MM.1S (cell line): ENCODE results near the gene FLT4.

Experiments
- DNase-seq: peaks from one replicate; pipeline ENCODE4 v3.0.0-alpha.2; 2015
- H2AFZ ChIP-seq: fragments of 300-600 bp; sonication (generic); 2 replicates; pipeline ENCODE4 v1.6.0; 2016; ENCODE audit warnings: antibody characterized with exemption, low read length
- H3F3A ChIP-seq: fragments of 300-600 bp; sonication (generic); 2 replicates; pipeline ENCODE4 v1.6.1; 2016; ENCODE audit warnings: mild to moderate bottlenecking, antibody characterized with exemption, low read length, moderate library complexity, mixed read lengths; ENCODE audit not compliant: insufficient read depth
- H3K27ac ChIP-seq: fragments of 300-600 bp; sonication (generic); 2 replicates; pipeline ENCODE4 v1.5.1; 2016; ENCODE audit warnings: mild to moderate bottlenecking, low read length
- H3K27me3 ChIP-seq: fragments of 300-600 bp; sonication (generic); replicated peaks from 2 replicates; pipeline ENCODE4 v1.6.0; 2016; ENCODE audit warnings: low read length; ENCODE audit not compliant: insufficient read depth
- H3K36me3 ChIP-seq: fragments of 300-600 bp; sonication (generic); replicated peaks from 2 replicates; pipeline ENCODE4 v1.6.1; 2016; ENCODE audit warnings: mild to moderate bottlenecking, low read length, mixed read lengths; ENCODE audit not compliant: insufficient read depth
- H3K4me1 ChIP-seq: fragments of 300-600 bp; sonication (generic); 2 replicates; pipeline ENCODE4 v1.6.1; 2016; ENCODE audit warnings: low read length, mixed read lengths
- H3K4me2 ChIP-seq: fragments of 300-600 bp; sonication (generic); 2 replicates; pipeline ENCODE4 v1.6.0; 2016; ENCODE audit warnings: low read depth, low read length
- H3K4me3 ChIP-seq: fragments of 300-600 bp; sonication (generic); 2 replicates; pipeline ENCODE4 v1.5.1; 2016; ENCODE audit warnings: low read length, mixed read lengths
- H3K79me2 ChIP-seq: fragments of 300-600 bp; sonication (generic); 2 replicates; pipeline ENCODE4 v1.6.1; 2016; ENCODE audit warnings: mixed run types, low read length, mixed read lengths
- H3K9ac ChIP-seq: fragments of 300-600 bp; sonication (generic); 2 replicates; pipeline ENCODE4 v1.6.1; 2016; ENCODE audit warnings: low read length, mixed read lengths
- H3K9me2 ChIP-seq: fragments of 300-600 bp; sonication (generic); replicated peaks from 2 replicates; pipeline ENCODE4 v1.6.1; 2016; ENCODE audit warnings: mild to moderate bottlenecking, low read length, mixed read lengths; ENCODE audit not compliant: insufficient read depth
- H3K9me3 ChIP-seq: fragments of 300-600 bp; sonication (generic); replicated peaks from 2 replicates; pipeline ENCODE4 v1.6.1; 2016; ENCODE audit warnings: mild to moderate bottlenecking, low read length, mixed read lengths; ENCODE audit not compliant: insufficient read depth
- H4K20me1 ChIP-seq: fragments of 300-600 bp; sonication (generic); 2 replicates; pipeline ENCODE4 v1.6.1; 2016; ENCODE audit warnings: mild to moderate bottlenecking, low read length, moderate library complexity, mixed read lengths; ENCODE audit not compliant: insufficient read depth
- EZH2 ChIP-seq: fragments of 300-600 bp; sonication (generic); optimal IDR thresholded peaks from 2 replicates; pipeline ENCODE3; 2017; ENCODE audit warnings: low read depth, mild to moderate bottlenecking, antibody characterized with exemption, low read length, mixed read lengths
- EZH2phosphoT487 ChIP-seq: fragments of 300-600 bp; sonication (generic); IDR thresholded peaks from 2 replicates; pipeline ENCODE4 v1.6.1; 2018; ENCODE audit warnings: antibody characterized with exemption, low read length
- TF ChIP-seq, protein P1 (sequence below): fragments of 300-600 bp; sonication (generic); IDR thresholded peaks from 2 replicates; pipeline ENCODE4 v1.5.1; 2016; ENCODE audit warnings: antibody characterized with exemption, low read length, mixed read lengths

Gene FLT4

DNA sequence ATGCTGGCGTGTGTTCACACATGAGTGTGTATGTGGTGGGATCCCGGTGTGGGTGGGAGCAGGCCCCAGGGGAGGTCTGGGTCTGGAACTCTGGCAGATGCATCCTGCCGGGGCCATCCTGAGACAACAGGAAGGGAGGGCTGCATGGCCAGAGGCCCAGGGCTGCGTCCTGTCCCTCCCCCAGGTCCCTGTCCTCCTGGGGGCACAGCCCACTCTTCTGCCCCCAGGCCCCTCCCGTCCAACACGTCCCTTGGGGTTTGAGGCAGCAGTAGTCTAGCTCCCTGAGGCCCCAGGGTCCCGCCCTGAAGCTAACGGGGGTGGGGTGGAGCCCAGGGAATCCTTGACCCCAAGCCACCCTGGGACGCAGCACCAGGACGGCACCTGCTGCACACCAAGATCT lies 16.6 kb downstream of the FLT4 start:
- Histone ChIP-seq H4K20me1 (no peaks in the 10 kb centered on the region), H3K27me3 (peaks cover 39% of the 10 kb centered on the region), H2AFZ (no peak overlapping the region), H3K4me3 (no peak overlapping the region), H3K79me2 (no peaks in the 10 kb centered on the region), H3K36me3 (no peaks in the 10 kb centered on the region), H3K27ac (no peak overlapping the region), H3K4me2 (no peak overlapping the region), H3K4me1 (no peaks in the 10 kb centered on the region), H3K9me2 (no peaks in the 10 kb centered on the region), H3F3A (no peaks in the 10 kb centered on the region), H3K9me3 (no peaks in the 10 kb centered on the region), H3K9ac (no peak overlapping the region)
- TF ChIP-seq EZH2 (no peak), EZH2phosphoT487 (no peak)
- TF ChIP-seq, protein P1, sequence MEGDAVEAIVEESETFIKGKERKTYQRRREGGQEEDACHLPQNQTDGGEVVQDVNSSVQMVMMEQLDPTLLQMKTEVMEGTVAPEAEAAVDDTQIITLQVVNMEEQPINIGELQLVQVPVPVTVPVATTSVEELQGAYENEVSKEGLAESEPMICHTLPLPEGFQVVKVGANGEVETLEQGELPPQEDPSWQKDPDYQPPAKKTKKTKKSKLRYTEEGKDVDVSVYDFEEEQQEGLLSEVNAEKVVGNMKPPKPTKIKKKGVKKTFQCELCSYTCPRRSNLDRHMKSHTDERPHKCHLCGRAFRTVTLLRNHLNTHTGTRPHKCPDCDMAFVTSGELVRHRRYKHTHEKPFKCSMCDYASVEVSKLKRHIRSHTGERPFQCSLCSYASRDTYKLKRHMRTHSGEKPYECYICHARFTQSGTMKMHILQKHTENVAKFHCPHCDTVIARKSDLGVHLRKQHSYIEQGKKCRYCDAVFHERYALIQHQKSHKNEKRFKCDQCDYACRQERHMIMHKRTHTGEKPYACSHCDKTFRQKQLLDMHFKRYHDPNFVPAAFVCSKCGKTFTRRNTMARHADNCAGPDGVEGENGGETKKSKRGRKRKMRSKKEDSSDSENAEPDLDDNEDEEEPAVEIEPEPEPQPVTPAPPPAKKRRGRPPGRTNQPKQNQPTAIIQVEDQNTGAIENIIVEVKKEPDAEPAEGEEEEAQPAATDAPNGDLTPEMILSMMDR = no peak
- DNase-seq = no peak

DNA sequence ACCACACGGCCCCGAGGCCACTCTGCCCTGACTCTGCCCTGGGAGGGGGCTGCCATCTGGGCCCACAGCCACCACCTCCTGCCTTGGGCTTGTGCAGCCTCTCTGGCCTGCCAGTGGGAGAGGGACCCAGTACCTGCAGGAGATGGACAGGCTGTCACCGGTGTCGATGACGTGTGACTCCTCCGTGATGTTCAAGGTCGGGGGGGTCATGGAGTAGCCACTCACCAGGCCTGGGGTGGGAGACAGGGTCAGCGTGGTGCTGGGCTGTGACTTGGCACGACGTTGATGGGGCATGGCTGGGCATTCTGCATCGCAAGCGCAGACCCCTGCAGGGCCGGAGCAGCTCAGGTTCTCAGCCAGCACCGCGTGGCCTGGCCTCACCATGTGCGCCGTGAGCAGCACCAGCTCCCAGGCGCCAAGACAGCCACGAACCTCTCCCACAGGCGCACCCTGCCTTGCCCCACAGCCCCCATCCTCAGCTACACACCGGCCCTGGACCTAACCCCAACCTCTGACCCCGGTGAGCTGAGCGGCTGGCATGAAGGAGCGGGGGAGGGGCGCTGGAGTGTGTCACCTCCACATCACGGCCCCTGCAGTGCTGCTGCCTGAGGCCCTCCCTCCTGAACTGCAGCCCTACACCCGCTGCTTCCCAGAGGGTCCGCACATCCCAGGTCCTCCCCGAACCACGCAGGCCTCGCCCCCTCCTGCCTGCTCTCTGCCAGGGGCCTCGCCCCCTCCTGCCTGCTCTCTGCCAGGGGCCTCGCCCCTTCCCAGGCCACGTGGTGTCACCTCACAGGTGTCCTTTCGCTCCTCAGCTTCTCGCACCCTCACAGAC lies 17.6 kb downstream of the FLT4 start:
- H3K9ac ChIP-seq = no peak overlapping the region
- H3K9me3 ChIP-seq = no peaks in the 10 kb centered on the region
- H3K4me1 ChIP-seq = no peaks in the 10 kb centered on the region
- no peak for DNase-seq
- H3K4me2 ChIP-seq = no peak overlapping the region
- no peaks in the 10 kb centered on the region for H3K36me3 ChIP-seq
- H4K20me1 ChIP-seq = no peaks in the 10 kb centered on the region
- H3K27me3 ChIP-seq = peaks cover 43% of the 10 kb centered on the region
- H3K79me2 ChIP-seq = no peaks in the 10 kb centered on the region
- H3K4me3 ChIP-seq = no peak overlapping the region
- TF ChIP-seq EZH2phosphoT487 (no peak), EZH2 (no peak)
- TF ChIP-seq, protein P1 = no peak
- H3F3A ChIP-seq = no peaks in the 10 kb centered on the region
- no peak overlapping the region for H2AFZ ChIP-seq
- no peaks in the 10 kb centered on the region for H3K9me2 ChIP-seq
- no peak overlapping the region for H3K27ac ChIP-seq

DNA sequence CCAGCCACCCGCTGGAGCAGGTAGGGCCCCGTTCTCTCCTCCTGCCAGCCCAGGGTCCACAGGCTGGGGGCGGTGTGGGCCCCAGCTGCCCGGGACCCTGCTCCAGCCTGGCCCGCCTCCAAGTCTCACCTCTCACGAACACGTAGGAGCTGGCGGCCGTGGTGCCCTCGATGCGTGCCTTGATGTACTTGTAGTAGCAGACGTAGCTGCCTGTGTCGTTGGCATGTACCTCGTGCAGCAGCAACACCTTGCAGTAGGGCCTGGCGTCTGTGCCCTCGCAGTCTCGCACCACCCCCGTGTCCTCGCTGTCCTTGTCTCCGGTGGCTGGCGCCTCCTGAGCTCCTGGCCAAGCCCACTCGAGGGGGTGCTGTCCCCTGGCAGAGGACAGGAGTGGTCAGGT lies 19.0 kb downstream of the FLT4 start:
- Histone ChIP-seq H4K20me1 (no peaks in the 10 kb centered on the region), H3K4me1 (no peaks in the 10 kb centered on the region), H3K9me2 (no peaks in the 10 kb centered on the region), H3K27ac (no peak overlapping the region), H3K9me3 (no peaks in the 10 kb centered on the region), H2AFZ (no peak overlapping the region), H3K27me3 (peaks cover 56% of the 10 kb centered on the region), H3K36me3 (no peaks in the 10 kb centered on the region), H3F3A (no peaks in the 10 kb centered on the region), H3K4me3 (no peak overlapping the region), H3K79me2 (no peaks in the 10 kb centered on the region), H3K4me2 (no peak overlapping the region), H3K9ac (no peak overlapping the region)
- TF ChIP-seq, protein P1 = no peak
- TF ChIP-seq EZH2 (no peak), EZH2phosphoT487 (no peak)
- no peak for DNase-seq
